HG03103 (cell line): ENCODE measurements around the gene GADD45GIP1.
"Not testable (repeated sequence)": the region's sequence is repeated elsewhere in the genome, so short reads cannot be mapped to it uniquely, and the experiment has no call there.

Experiments used
- ATAC-seq: cut with Tn5 transposase; IDR thresholded peaks from one replicate; pipeline ENCODE4 v1.9.1; 2021; ENCODE audit warnings: low read depth; ENCODE audit not compliant: unreplicated experiment

The GADD45GIP1 gene

DNA sequence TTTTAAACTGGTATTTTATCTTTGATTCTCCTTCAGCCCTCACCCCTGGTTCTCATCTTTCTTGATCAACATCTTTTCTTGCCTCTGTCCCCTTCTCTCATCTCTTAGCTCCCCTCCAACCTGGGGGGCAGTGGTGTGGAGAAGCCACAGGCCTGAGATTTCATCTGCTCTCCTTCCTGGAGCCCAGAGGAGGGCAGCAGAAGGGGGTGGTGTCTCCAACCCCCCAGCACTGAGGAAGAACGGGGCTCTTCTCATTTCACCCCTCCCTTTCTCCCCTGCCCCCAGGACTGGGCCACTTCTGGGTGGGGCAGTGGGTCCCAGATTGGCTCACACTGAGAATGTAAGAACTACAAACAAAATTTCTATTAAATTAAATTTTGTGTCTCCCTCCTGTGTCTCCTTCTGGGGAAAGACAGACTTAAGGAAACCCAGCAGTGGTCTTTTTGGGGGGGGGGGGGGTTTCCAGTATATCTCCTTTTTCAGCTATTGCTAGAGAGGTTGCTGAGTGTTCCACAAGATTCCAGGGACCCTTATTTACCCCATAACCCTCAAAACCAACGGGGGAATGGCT lies 12.8 kb downstream of the GADD45GIP1 start:
- ATAC-seq, result no peak

DNA sequence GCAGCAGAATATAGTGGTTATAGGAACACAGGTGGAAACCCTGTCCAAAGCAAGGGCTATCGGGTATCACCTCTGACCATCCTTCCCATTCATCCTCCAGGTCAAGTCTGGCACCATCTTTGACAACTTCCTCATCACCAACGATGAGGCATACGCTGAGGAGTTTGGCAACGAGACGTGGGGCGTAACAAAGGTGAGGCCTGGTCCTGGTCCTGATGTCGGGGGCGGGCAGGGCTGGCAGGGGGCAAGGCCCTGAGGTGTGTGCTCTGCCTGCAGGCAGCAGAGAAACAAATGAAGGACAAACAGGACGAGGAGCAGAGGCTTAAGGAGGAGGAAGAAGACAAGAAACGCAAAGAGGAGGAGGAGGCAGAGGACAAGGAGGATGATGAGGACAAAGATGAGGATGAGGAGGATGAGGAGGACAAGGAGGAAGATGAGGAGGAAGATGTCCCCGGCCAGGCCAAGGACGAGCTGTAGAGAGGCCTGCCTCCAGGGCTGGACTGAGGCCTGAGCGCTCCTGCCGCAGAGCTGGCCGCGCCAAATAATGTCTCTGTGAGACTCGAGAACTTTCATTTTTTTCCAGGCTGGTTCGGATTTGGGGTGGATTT lies 13.5 kb downstream of the GADD45GIP1 start:
- ATAC-seq, result no peak

DNA sequence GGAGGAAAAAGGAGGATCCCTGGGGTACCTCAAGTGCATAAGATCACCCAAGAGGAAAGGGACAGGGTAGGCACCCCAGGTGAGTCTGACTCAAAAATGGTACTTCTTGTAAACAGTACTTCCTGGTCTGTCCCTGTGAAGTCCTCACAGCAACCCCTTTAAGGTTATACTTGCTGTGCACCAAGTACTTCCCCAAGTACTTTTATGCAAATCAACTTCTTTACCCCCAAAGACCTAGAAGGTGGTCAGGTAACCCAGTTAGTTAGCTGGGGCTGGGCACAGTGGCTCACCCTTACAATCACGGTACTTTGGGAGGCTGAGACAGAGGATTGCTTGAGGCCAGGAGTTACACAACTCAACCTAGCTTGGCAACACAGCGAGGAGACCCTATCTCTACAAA lies 16.1 kb downstream of the GADD45GIP1 start:
- ATAC-seq, result no peak

- no peak for ATAC-seq
These were observed 17.0 kb downstream of the GADD45GIP1 start for GRCh38 chr19:12939975-12940423.

DNA sequence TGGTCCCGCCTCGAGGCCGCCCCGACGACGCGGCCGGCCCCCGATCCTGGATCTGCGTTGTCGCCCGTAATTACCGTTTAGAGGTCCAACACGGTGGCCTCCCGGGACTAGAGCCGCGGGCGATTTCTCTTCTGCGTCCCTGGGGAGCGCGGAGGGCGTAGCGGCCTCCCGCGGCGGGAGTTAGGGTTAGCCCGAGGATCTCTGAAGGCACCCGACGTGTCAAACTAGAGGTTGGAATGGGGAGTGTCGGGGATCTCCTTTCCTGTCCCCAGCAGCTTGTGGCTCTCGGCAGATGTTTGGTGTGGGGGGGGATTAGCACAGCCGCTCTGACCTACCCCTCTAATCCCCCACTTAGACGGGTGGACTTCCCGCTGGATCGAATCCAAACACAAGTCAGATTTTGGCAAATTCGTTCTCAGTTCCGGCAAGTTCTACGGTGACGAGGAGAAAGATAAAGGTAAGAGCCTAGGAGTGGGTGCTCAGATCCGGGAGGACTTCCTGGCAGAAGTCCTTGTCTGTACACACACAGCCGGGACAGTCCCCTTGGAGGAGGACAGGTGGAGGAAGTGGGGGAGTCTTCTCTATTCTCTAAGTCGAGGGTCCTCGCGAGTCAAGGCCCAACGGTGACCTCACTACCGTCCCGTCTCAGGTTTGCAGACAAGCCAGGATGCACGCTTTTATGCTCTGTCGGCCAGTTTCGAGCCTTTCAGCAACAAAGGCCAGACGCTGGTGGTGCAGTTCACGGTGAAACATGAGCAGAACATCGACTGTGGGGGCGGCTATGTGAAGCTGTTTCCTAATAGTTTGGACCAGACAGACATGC lies 18.0 kb downstream of the GADD45GIP1 start:
- no peak for ATAC-seq

DNA sequence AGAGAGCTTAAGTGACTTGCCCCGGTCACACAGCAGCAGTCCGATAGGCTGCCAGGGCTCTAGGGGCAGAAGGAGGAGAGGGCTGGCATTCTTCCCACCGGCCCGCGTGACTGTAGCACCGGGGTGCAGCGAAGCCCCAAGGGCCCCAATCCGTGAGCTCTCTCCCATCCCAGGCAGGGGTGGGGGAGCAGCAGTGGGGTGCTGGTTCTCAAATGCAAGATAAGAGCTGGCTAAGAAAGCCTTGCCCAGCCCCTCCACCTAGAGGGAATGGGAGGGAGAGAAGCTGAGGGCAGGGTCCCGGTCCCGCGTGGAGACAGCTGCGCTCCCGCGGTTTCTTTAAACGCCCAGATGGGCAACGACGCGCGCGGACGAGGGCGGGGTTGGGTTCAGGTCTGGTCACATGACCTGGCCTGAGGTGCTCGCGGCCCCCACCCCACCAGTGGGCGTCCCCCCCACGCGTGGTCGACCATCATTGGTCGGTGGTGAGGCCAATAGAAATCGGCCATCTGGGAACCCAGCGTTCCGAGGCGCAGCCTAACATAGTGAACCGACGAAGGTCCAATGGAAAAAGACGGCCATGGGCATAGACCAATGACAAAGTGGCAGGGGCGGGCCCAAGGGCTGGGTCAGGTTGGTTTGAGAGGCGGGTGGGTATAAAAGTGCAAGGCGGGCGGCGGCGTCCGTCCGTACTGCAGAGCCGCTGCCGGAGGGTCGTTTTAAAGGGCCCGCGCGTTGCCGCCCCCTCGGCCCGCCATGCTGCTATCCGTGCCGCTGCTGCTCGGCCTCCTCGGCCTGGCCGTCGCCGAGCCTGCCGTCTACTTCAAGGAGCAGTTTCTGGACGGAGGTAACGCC lies 18.9 kb downstream of the GADD45GIP1 start, which contains the start of gene CALR:
CALR (plus strand) TSS at position 683 of the 852 bp plus-strand sequence; CDS start at position 754, 71 bp downstream.
- ATAC-seq, result peak; percentile 80

GRCh38 chr19:12937093-12937926 lies 19.7 kb downstream of the GADD45GIP1 start:
- no peak for ATAC-seq

DNA sequence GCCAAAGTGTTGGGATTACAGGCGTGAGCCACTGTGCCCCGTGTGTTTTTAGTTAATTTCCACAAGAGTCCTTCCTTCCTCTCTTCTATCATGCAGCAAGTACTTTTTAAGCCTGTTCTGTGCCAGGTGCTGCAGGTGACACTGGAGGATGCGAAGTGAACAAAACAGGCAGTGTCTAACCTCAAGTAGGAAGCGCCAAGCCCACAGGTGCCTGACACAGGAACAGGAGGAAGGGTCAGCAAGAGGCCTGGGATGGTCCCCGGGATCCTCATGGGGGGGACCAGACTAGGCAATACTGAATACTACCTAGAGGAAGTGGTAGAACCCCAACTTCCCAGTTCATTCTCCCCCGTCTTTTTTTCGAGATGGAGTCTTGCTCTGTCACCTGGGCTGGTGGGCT lies 20.4 kb downstream of the GADD45GIP1 start:
- ATAC-seq, result no peak

DNA sequence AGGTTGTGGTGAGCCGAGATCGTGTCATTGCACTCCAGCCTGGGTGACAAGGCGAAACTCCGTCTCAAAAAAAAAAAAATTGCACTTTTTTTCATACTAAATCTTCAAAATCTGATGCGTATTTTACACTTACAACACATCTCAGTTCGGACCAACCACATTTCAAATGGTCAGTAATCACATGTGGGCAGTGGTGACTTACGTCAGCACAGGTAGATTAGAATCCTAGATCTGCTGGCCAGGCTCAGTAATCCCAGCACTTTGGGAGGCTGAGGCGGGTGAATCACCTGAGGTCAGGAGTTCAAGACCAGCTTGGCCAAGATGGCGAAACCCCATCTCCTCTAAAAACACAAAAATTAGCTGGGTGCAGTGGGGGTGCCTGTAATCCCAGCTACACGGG lies 22.0 kb downstream of the GADD45GIP1 start:
- ATAC-seq, result no peak

GRCh38 chr19:12933287-12934072 lies 23.5 kb downstream of the GADD45GIP1 start, which contains the start of gene FARSA:
TSS of gene FARSA (minus strand) at chr19:12933711. CDS start at chr19:12933696, 15 bp downstream.
- ATAC-seq, result peak; percentile 42

- no peak for ATAC-seq
These were observed 24.4 kb downstream of the GADD45GIP1 start for GRCh38 chr19:12932392-12933286.

- no peak for ATAC-seq
These were observed 26.9 kb downstream of the GADD45GIP1 start for GRCh38 chr19:12930002-12930645.

DNA sequence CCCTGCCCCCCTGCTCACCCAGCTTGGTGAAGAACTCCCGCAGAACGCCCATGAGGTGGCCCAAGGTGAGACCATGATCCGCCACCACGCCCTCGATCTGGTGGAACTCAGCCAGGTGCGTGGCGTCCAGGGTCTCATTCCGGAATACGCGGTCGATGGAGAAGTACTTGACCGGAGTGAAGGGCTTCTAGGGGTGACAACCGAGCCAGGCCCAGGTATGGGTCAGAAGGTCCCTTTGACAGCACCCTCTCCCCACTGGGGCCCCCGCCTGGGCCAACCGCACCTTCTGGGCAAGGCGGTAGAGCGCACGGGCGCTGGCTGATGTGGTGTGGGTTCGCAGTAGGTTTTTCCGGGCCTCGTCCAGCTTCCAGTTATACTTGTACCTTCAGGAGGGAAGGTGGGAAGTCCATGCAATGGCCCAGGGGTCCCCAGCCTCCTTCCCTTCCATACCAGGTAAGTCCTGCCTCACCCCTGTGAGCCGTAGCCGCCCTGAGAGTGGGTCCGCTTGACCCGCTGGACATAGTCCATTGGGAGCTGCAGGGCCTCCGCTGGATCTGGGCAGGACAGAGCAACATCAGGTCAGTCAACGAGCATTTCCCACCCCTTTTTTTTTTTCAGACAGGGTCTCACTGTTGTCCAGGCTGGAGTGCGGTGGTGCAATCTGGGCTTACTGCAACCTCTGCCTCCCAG lies 32.3 kb downstream of the GADD45GIP1 start:
- ATAC-seq, result no peak

- no peak for ATAC-seq
These were observed 34.1 kb downstream of the GADD45GIP1 start for GRCh38 chr19:12922959-12923358.

DNA sequence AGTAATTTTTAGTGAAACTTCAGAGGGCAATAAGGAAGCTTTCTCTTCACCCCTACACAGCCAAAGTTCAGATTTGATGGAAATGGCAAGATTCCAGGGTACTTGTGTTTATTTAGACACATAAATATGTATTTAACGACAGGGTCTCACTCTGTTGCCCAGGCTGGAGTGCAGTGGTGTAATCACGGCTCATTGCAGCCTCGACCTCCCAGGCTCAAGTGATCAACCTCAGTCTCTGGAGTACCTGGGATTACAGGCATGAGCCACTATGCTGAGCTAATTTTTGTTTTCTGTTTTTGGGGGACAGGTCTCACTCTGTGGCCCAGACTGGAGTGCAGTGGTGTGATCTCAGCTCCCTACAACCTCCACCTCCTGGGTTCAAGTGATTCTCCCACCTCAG lies 36.0 kb downstream of the GADD45GIP1 start:
- no peak for ATAC-seq

GRCh38 chr19:12918253-12918652 lies 38.8 kb downstream of the GADD45GIP1 start:
- no peak for ATAC-seq

GRCh38 chr19:12915860-12916259 lies 41.2 kb downstream of the GADD45GIP1 start:
- not testable (repeated sequence) for ATAC-seq
